Osteocyte (in vitro differentiated cells): Measurements from ENCODE around the gene IL23R. TPM values are rescaled to one million over a fixed set of nuclear protein-coding genes. Genes with fewer than 3 reads are reported as not detected.

Source experiments
- DNase-seq: peaks from one replicate; pipeline ENCODE4 v3.0.0; 2021; ENCODE audit warnings: mixed read lengths; ENCODE audit not compliant: unreplicated experiment; ENCODE audit errors: extremely low spot score
- H3K27ac Mint-ChIP-seq: one replicate; pipeline ENCODE4 v1.8.0; 2021; ENCODE audit warnings: mild to moderate bottlenecking, mixed read lengths; ENCODE audit not compliant: unreplicated experiment
- H3K27me3 Mint-ChIP-seq: one replicate; pipeline ENCODE4 v1.8.0; 2021; ENCODE audit warnings: mixed read lengths; ENCODE audit not compliant: unreplicated experiment
- H3K36me3 Mint-ChIP-seq: one replicate; pipeline ENCODE4 v1.8.0; 2021; ENCODE audit warnings: mixed read lengths; ENCODE audit not compliant: unreplicated experiment
- H3K4me1 Mint-ChIP-seq: one replicate; pipeline ENCODE4 v1.8.0; 2021; ENCODE audit warnings: mixed read lengths; ENCODE audit not compliant: unreplicated experiment
- H3K4me3 Mint-ChIP-seq: one replicate; pipeline ENCODE4 v1.8.0; 2021; ENCODE audit warnings: mild to moderate bottlenecking, moderate library complexity, mixed read lengths; ENCODE audit not compliant: unreplicated experiment
- H3K9me3 Mint-ChIP-seq: one replicate; pipeline ENCODE4 v1.8.0; 2021; ENCODE audit warnings: mixed read lengths; ENCODE audit not compliant: unreplicated experiment
- total RNA-seq: library from RNA; stranded (reverse); gene quantifications from 2 replicates; pipeline ENCODE4 v1.2.1, GENCODE V29; 2021
- TF ChIP-seq, protein P1 (sequence below): fragments of 200-600 bp; sonication (generic); IDR thresholded peaks from 2 replicates; pipeline ENCODE4 v1.5.0; 2021; ENCODE audit warnings: antibody characterized with exemption, mild to moderate bottlenecking, moderate library complexity

IL23R gene
- total RNA-seq, 1 donor from 2014 or later, result not detected

GRCh38 chr1:67191668-67192520 lies 25.6 kb downstream of the IL23R start:
- peaks cover 6% of the 10 kb centered on the region for H3K27me3 Mint-ChIP-seq
- DNase-seq, result no peak
- H3K9me3 Mint-ChIP-seq, result no peaks in the 10 kb centered on the region
- TF ChIP-seq, protein P1, sequence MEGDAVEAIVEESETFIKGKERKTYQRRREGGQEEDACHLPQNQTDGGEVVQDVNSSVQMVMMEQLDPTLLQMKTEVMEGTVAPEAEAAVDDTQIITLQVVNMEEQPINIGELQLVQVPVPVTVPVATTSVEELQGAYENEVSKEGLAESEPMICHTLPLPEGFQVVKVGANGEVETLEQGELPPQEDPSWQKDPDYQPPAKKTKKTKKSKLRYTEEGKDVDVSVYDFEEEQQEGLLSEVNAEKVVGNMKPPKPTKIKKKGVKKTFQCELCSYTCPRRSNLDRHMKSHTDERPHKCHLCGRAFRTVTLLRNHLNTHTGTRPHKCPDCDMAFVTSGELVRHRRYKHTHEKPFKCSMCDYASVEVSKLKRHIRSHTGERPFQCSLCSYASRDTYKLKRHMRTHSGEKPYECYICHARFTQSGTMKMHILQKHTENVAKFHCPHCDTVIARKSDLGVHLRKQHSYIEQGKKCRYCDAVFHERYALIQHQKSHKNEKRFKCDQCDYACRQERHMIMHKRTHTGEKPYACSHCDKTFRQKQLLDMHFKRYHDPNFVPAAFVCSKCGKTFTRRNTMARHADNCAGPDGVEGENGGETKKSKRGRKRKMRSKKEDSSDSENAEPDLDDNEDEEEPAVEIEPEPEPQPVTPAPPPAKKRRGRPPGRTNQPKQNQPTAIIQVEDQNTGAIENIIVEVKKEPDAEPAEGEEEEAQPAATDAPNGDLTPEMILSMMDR, result no peak
- no peaks in the 10 kb centered on the region for H3K4me1 Mint-ChIP-seq
- no peak overlapping the region for H3K27ac Mint-ChIP-seq
- H3K4me3 Mint-ChIP-seq, result no peak overlapping the region
- H3K36me3 Mint-ChIP-seq, result no peaks in the 10 kb centered on the region

GRCh38 chr1:67192902-67193301 lies 26.6 kb downstream of the IL23R start:
- Mint-ChIP-seq H3K27me3 (peaks cover 13% of the 10 kb centered on the region), H3K36me3 (no peaks in the 10 kb centered on the region), H3K27ac (no peak overlapping the region), H3K4me3 (no peak overlapping the region), H3K4me1 (no peaks in the 10 kb centered on the region), H3K9me3 (no peaks in the 10 kb centered on the region)
- DNase-seq, result no peak
- TF ChIP-seq, protein P1, result no peak

- Mint-ChIP-seq H3K9me3 (no peaks in the 10 kb centered on the region), H3K4me3 (no peak overlapping the region), H3K27me3 (peaks cover 15% of the 10 kb centered on the region), H3K36me3 (no peaks in the 10 kb centered on the region), H3K4me1 (no peaks in the 10 kb centered on the region), H3K27ac (no peak overlapping the region)
- TF ChIP-seq, protein P1, result no peak
- no peak for DNase-seq
Measured at GRCh38 chr1:67193704-67194103, 27.4 kb downstream of the IL23R start.

DNA sequence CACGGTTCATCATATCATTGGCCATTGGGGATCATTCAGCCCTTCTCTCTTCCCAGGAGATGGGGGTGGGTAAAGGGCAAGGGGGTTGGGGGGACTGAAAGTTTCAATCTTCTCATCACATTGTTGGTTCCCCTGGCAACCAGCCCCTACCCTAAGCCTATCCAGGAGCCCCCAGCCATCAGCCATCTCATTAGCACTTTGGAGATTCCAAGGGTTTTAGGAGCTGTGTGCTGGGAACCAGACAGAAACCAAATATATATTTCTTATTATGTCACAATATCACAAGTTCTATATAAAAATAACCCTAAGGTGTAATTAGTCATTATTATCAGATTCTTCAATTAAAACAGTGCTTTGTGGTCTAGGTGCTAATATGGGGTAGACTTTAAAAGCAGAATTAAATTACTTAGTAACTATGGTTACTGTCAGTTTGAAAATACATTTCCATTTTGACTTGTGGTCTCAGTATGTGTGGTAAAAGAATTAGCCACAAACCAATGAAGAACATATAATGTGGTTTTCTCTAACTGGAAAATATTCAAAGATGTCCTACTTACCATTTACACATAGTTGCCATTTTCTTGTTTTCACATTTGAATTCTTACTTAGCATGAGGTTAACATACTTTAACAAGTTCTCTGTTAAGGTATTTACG lies 28.1 kb downstream of the IL23R start:
- Mint-ChIP-seq H3K4me3 (no peak overlapping the region), H3K4me1 (no peaks in the 10 kb centered on the region), H3K27me3 (peaks cover 15% of the 10 kb centered on the region), H3K36me3 (no peaks in the 10 kb centered on the region), H3K9me3 (no peaks in the 10 kb centered on the region), H3K27ac (no peak overlapping the region)
- TF ChIP-seq, protein P1, result no peak
- no peak for DNase-seq

GRCh38 chr1:67200755-67201154 lies 34.5 kb downstream of the IL23R start:
- H3K27me3 Mint-ChIP-seq, result peaks cover 19% of the 10 kb centered on the region
- DNase-seq, result no peak
- H3K4me3 Mint-ChIP-seq, result no peak overlapping the region
- no peaks in the 10 kb centered on the region for H3K4me1 Mint-ChIP-seq
- no peaks in the 10 kb centered on the region for H3K9me3 Mint-ChIP-seq
- TF ChIP-seq, protein P1, result no peak
- no peak overlapping the region for H3K27ac Mint-ChIP-seq
- H3K36me3 Mint-ChIP-seq, result no peaks in the 10 kb centered on the region
